GM12873 (cell line): Measurements from ENCODE around the gene TAS2R41.

Source experiments
- CTCF ChIP-seq: IDR thresholded peaks from 2 replicates; pipeline ENCODE4 v1.5.1; 2012; ENCODE audit warnings: low read depth, mild to moderate bottlenecking, moderate library complexity, low read length, control low read depth; ENCODE audit not compliant: insufficient read depth; ENCODE audit errors: missing control alignments

TAS2R41 gene

GRCh38 chr7:143455942-143456341, 21.7 kb upstream of the TAS2R41 start:
- no peak for TF ChIP-seq CTCF

- TF ChIP-seq CTCF: no peak
Measured at GRCh38 chr7:143456992-143457793, 20.5 kb upstream of the TAS2R41 start.

- TF ChIP-seq CTCF: no peak
Measured at GRCh38 chr7:143458263-143458662, 19.4 kb upstream of the TAS2R41 start.

GRCh38 chr7:143458681-143459080, 19.0 kb upstream of the TAS2R41 start:
- TF ChIP-seq CTCF: no peak

- TF ChIP-seq CTCF: no peak
Measured at GRCh38 chr7:143459359-143459758, 18.3 kb upstream of the TAS2R41 start.

GRCh38 chr7:143460271-143460979, 17.2 kb upstream of the TAS2R41 start:
- no peak for TF ChIP-seq CTCF

- no peak for TF ChIP-seq CTCF
Measured at GRCh38 chr7:143462045-143462444, 15.6 kb upstream of the TAS2R41 start.
